HG03575 (cell line): ENCODE data around the gene KRCC1.

Experiments
- ATAC-seq: cut with Tn5 transposase; IDR thresholded peaks from one replicate; pipeline ENCODE4 v1.9.1; 2021; ENCODE audit not compliant: unreplicated experiment, insufficient number of reproducible peaks, low FRiP score; ENCODE audit errors: extremely low read depth

The KRCC1 gene

GRCh38 chr2:88080545-88080944, 25.0 kb upstream of the KRCC1 start:
- no peak for ATAC-seq

- ATAC-seq, result no peak
These were observed 23.1 kb upstream of the KRCC1 start for GRCh38 chr2:88078643-88079172.

GRCh38 chr2:88077080-88077479, 21.5 kb upstream of the KRCC1 start:
- no peak for ATAC-seq

- no peak for ATAC-seq
These were observed 19.3 kb upstream of the KRCC1 start for GRCh38 chr2:88074854-88075292.

- ATAC-seq, result no peak
These were observed 18.6 kb upstream of the KRCC1 start for GRCh38 chr2:88074150-88074549.

- ATAC-seq, result no peak
These were observed 15.8 kb upstream of the KRCC1 start for GRCh38 chr2:88071365-88071764.

- ATAC-seq, result no peak
These were observed 14.5 kb upstream of the KRCC1 start for GRCh38 chr2:88070055-88070454.

- ATAC-seq, result no peak
These were observed 13.5 kb upstream of the KRCC1 start for GRCh38 chr2:88069117-88069516.

GRCh38 chr2:88068044-88068443, 12.5 kb upstream of the KRCC1 start:
- ATAC-seq, result no peak

- no peak for ATAC-seq
These were observed 12.0 kb upstream of the KRCC1 start, which contains the start of gene SMYD1 for GRCh38 chr2:88067598-88067997. Gene SMYD1 (plus strand): TSS chr2:88067825. CDS start chr2:88067865, 40 bp downstream.

- no peak for ATAC-seq
These were observed 11.6 kb upstream of the KRCC1 start for GRCh38 chr2:88067189-88067588.

- ATAC-seq, result no peak
These were observed 11.0 kb upstream of the KRCC1 start for GRCh38 chr2:88066543-88066942.

GRCh38 chr2:88061295-88061694, 5.7 kb upstream of the KRCC1 start:
- ATAC-seq, result no peak

GRCh38 chr2:88060907-88061275, 5.3 kb upstream of the KRCC1 start:
- ATAC-seq, result no peak

GRCh38 chr2:88059979-88060906, 4.7 kb upstream of the KRCC1 start:
- ATAC-seq, result peak; percentile 45

- ATAC-seq, result no peak
These were observed 2.6 kb upstream of the KRCC1 start for GRCh38 chr2:88058191-88058590.

GRCh38 chr2:88057437-88057844, 1.9 kb upstream of the KRCC1 start:
- no peak for ATAC-seq

GRCh38 chr2:88054782-88055370, 707 bp downstream of the KRCC1 start:
- ATAC-seq, result no peak

GRCh38 chr2:88053934-88054781, 1.4 kb downstream of the KRCC1 start:
- no peak for ATAC-seq
